Heart left ventricle (tissue), 16 donors: ENCODE results near the gene SCUBE3. TPM values are rescaled to one million over a fixed set of nuclear protein-coding genes. Genes with fewer than 3 reads are reported as not detected.

Source experiments
- ATAC-seq, 4 donors: fragments of 200-7000 bp; cut with Tn5 transposase; one replicate each; pipeline ENCODE4 v1.9.1; 2020 to 2022; ENCODE audit warnings: moderate library complexity in 4 of 4, mild to moderate bottlenecking in 3 of 4, moderate number of reproducible peaks in 1 of 4
- DNase-seq, 5 donors: peaks; one replicate each; pipeline ENCODE4 v3.0.0-alpha.2; 2020
- H3K27ac ChIP-seq, 12 donors: fragments of 200-600 bp; sonication (generic) in 4 of 12; one replicate each; pipeline versions ENCODE4 v1.5.0 to v1.8.0; 2016 to 2022; ENCODE audit warnings: mild to moderate bottlenecking in 2 of 12
- H3K27me3 ChIP-seq, 9 donors: fragments of 200-600 bp; sonication (generic) in 2 of 9; one replicate each; pipeline versions ENCODE4 v1.5.1 to v1.8.0; 2016 to 2022; ENCODE audit warnings: mild to moderate bottlenecking in 3 of 9
- H3K36me3 ChIP-seq, 9 donors: fragments of 200-600 bp; sonication (generic) in 2 of 9; one replicate each; pipeline versions ENCODE4 v1.5.0 to v1.8.0; 2018 to 2022; ENCODE audit warnings: mild to moderate bottlenecking in 2 of 9
- H3K4me1 ChIP-seq, 12 donors: fragments of 200-600 bp; sonication (generic) in 4 of 12; one replicate each; pipeline versions ENCODE4 v1.5.0 to v1.8.0; 2016 to 2022; ENCODE audit warnings: mild to moderate bottlenecking in 3 of 12
- H3K4me3 ChIP-seq, 12 donors: fragments of 200-600 bp; sonication (generic) in 4 of 12; one replicate each; pipeline versions ENCODE4 v1.5.0 to v1.8.0; 2017 to 2022; ENCODE audit warnings: mild to moderate bottlenecking in 9 of 12, moderate library complexity in 4 of 12
- H3K9me3 ChIP-seq, 12 donors: fragments of 200-600 bp; sonication (generic) in 4 of 12; one replicate each; pipeline versions ENCODE4 v1.5.0 to v1.8.0; 2016 to 2022; ENCODE audit warnings: mild to moderate bottlenecking in 1 of 12
- CTCF ChIP-seq, 12 donors: fragments of 200-600 bp; sonication (generic) in 4 of 12; IDR thresholded peaks; one replicate each; pipeline versions ENCODE4 v1.5.0 to v1.8.0; 2018 to 2022; ENCODE audit warnings: antibody characterized with exemption in 12 of 12, mild to moderate bottlenecking in 5 of 12
- POLR2A ChIP-seq, 2 donors: fragments of 450-650 bp; IDR thresholded peaks; one replicate each; pipeline ENCODE4 v1.6.1; 2017; ENCODE audit warnings: antibody characterized with exemption in 2 of 2, mild to moderate bottlenecking in 2 of 2, moderate library complexity in 2 of 2
- WGBS, 4 donors: extraction: QIAGEN DNeasy Blood & Tissue Kit in 2 of 4; methylation state at CpG; one replicate each; pipeline versions ENCODE4 v1.1.5 to v1.1.7; 2013 to 2018; 5-methylcytosine and 5-hydroxymethylcytosine counted together
- intact Hi-C, 10 donors: fragments of 100-400 bp; cut with DNase I; formaldehyde crosslinking; loops; one replicate each; pipeline versions ENCODE4 v1.11.1 to v1.14.2; 2022
- polyA plus RNA-seq, 2 donors: library from polyadenylated mRNA; stranded (reverse); fragments of 200-250 nt; gene quantifications; one replicate each; pipeline ENCODE4 v1.2.3, GENCODE V29; 2013
- total RNA-seq, 9 donors: library from RNA; depleted of rRNA in 2 of 9; stranded (reverse); fragments of >200 nt in 2 of 9; fragmentation: NEBNext Ultra II Directional in 3 of 9; extraction: Animal tissue kit (Norgen Biotek cat#: 25700) in 3 of 9; gene quantifications; one replicate each; pipeline versions ENCODE4 v1.1.0 to v1.2.4, GENCODE V29; 2016 to 2023
- donor health status: ischemic (EF 13 %, LVEDD 7.1; RV severe dilation, severe dysfunction).
- donor health status: healthy with polysubstance abuse.
- donor health status: DM: no; HTN: yes; CAD: no.
- donor health status: DM: no; HTN: no; CAD: no.
- donor health status: ischemic (EF 25% LVEDD 6.9; RV normal size, moderate dysfunction).
- donor health status: ischemic (EF 25% LVEDD 5.7; RV mildly dilated, moderate dysfunction).
- donor health status: healthy.
- donor health status: DM: yes; HTN: yes; CAD: no.
- donor health status: ischemic (EF 35%, LVEDD 5.7; RV mildly dilated, moderate dysfunction).
- donor health status: nonischemic (EF 11% LVEDD 7.7; RV severe dilation, severe dysfunction).
- donor health status: DM: yes; HTN: yes; CAD: no.
- donor health status: PGD.
- donor health status: ischemic (EF 29% LVEDD 5.4; RV normal size, mild dysfunction).
- donor health status: nonischemic (EF 23%, LVEDD 6.1; RV moderate dilation, normal function).

SCUBE3 gene
- total and polyA plus RNA-seq, 11 donors = 0.61 to 18.7 (median 4.3) TPM

- peak overlapping the region in 3 of 12 donors; percentile 5 to 48 (median 45) for H3K27ac ChIP-seq
- no peak for TF ChIP-seq POLR2A (IDR thresholded peaks at IDR 0.05)
- TF ChIP-seq CTCF (IDR thresholded peaks at IDR 0.05) = no peak
- WGBS, 4 donors = 43 to 63% (median 59%) methylated on average over 4 of the region's 4 CpGs
- no peaks in the 10 kb centered on the region for H3K36me3 ChIP-seq
- peaks cover 0 to 91% (median 17%) of the 10 kb centered on the region in 12 donors for H3K4me1 ChIP-seq
- H3K4me3 ChIP-seq = no peak overlapping the region
- intact Hi-C loops = loop anchor here in 2 of 10 donors (2.0 kb wide), 1 partner anchor 19 kb away; no protein-coding TSS in a partner anchor
- H3K27me3 ChIP-seq = peaks cover 0 to 20% (median 0%) of the 10 kb centered on the region in 9 donors
- ATAC-seq = no peak
- no peak for DNase-seq
- H3K9me3 ChIP-seq = no peaks in the 10 kb centered on the region
These were observed 6.0 kb downstream of the SCUBE3 start for GRCh38 chr6:35219683-35220326.

GRCh38 chr6:35220711-35221110 lies 7.0 kb downstream of the SCUBE3 start:
- WGBS, 4 donors = 86 to 100% (median 88%) methylated on average over 1 of the region's 1 CpG
- intact Hi-C loops = loop anchor here in 1 of 10 donors (2.0 kb wide), 1 partner anchor 18 kb away; no protein-coding TSS in a partner anchor

GRCh38 chr6:35223396-35223795 lies 9.6 kb downstream of the SCUBE3 start:
- no peaks in the 10 kb centered on the region for H3K9me3 ChIP-seq
- TF ChIP-seq POLR2A (IDR thresholded peaks at IDR 0.05) (no peak), CTCF (IDR thresholded peaks at IDR 0.05) (no peak)
- no peak for DNase-seq
- no peak overlapping the region for H3K27ac ChIP-seq
- H3K4me3 ChIP-seq = no peak overlapping the region
- H3K27me3 ChIP-seq = no peaks in the 10 kb centered on the region
- 81 to 95% (median 89%) methylated on average over 2 of the region's 2 CpGs for WGBS, 4 donors
- no peaks in the 10 kb centered on the region for H3K36me3 ChIP-seq
- intact Hi-C loops = no loop called here
- H3K4me1 ChIP-seq = peaks cover 0 to 77% (median 13%) of the 10 kb centered on the region in 12 donors
- ATAC-seq = no peak

More at GRCh38 chr6:35220711-35221110, 7.0 kb downstream of the SCUBE3 start:
- Histone ChIP-seq H3K9me3 (no peaks in the 10 kb centered on the region), H3K27ac (peak overlapping the region in 7 of 12 donors; percentile 18 to 59 (median 39)), H3K4me1 (peaks cover 0 to 91% (median 14%) of the 10 kb centered on the region in 12 donors), H3K27me3 (peaks cover 0 to 12% (median 0%) of the 10 kb centered on the region in 9 donors), H3K36me3 (no peaks in the 10 kb centered on the region), H3K4me3 (no peak overlapping the region)
- ATAC-seq (peak; percentile 70 to 82 (median 77)), DNase-seq (peak in 2 of 5 donors; percentile 47 to 48)
- no peak for TF ChIP-seq POLR2A (IDR thresholded peaks at IDR 0.05)
- no peak for TF ChIP-seq CTCF (IDR thresholded peaks at IDR 0.05)

GRCh38 chr6:35224720-35225119 lies 11.0 kb downstream of the SCUBE3 start:
- Histone ChIP-seq H3K9me3 (no peaks in the 10 kb centered on the region), H3K27me3 (no peaks in the 10 kb centered on the region), H3K36me3 (no peaks in the 10 kb centered on the region), H3K4me1 (peaks cover 0 to 63% (median 11%) of the 10 kb centered on the region in 12 donors), H3K27ac (peak overlapping the region in 5 of 12 donors; percentile 18 to 43 (median 38)), H3K4me3 (no peak overlapping the region)
- intact Hi-C loops = no loop called here
- TF ChIP-seq POLR2A (IDR thresholded peaks at IDR 0.05) = no peak
- TF ChIP-seq CTCF (IDR thresholded peaks at IDR 0.05) = no peak
- WGBS, 4 donors = 57 to 70% (median 67%) methylated on average over 4 of the region's 4 CpGs
- ATAC-seq = peak; percentile 48 to 82 (median 68)
- peak in 1 of 5 donors; percentile 49 for DNase-seq
